Measurements from ENCODE around the gene GPR31.

- TF ChIP-seq CTCF (conservative IDR thresholded peaks at IDR 0.05; ENCODE audit: low read length) = no peak
- no peak for TF ChIP-seq EZH2phosphoT487 (IDR thresholded peaks at IDR 0.05; ENCODE audit: borderline replicate concordance)
Observed at GRCh38 chr6:167116838-167117228, 40.9 kb downstream of the GPR31 start.

All from Loucy (cell line).